Measurements from ENCODE around the gene PCARE. TPM values are rescaled to one million over a fixed set of nuclear protein-coding genes. Genes with fewer than 3 reads are reported as not detected.

Gene PCARE
- total and polyA plus RNA-seq, 7 donors = under 0.01 to 0.14 TPM; not detected in 5

- 89 to 90% methylated on average over 9 of the region's 9 CpGs for WGBS, 2 donors
- no peaks in the 10 kb centered on the region for H3K27me3 ChIP-seq
- H3K27ac ChIP-seq = no peak overlapping the region
- H3K4me3 ChIP-seq = no peak overlapping the region
- intact Hi-C loops (cut with DNase I) = no loop called here
- H3K36me3 ChIP-seq = no peaks in the 10 kb centered on the region
- H3K9me3 ChIP-seq = no peaks in the 10 kb centered on the region
- H3K4me1 ChIP-seq = peaks cover 0 to 51% (median 30%) of the 10 kb centered on the region in 4 donors
- TF ChIP-seq POLR2AphosphoS5 (IDR thresholded peaks at IDR 0.05) = no peak
- no peak for DNase-seq
These were observed 33.1 kb downstream of the PCARE start for GRCh38 chr2:29041161-29041660.

- H3K27ac ChIP-seq = peak overlapping the region in 2 of 4 donors; percentile 24 to 56
- TF ChIP-seq CTCF (IDR thresholded peaks at IDR 0.05) (no peak), POLR2A (IDR thresholded peaks at IDR 0.05) (no peak), EP300 (IDR thresholded peaks at IDR 0.05) (no peak), POLR2AphosphoS5 (IDR thresholded peaks at IDR 0.05) (no peak)
- no peaks in the 10 kb centered on the region for H3K36me3 ChIP-seq
- WGBS, 2 donors = 55 to 74% methylated on average over 6 of the region's 6 CpGs
- peak; percentile 15 for DNase-seq
- peaks cover 0 to 51% (median 30%) of the 10 kb centered on the region in 4 donors for H3K4me1 ChIP-seq
- no peak overlapping the region for H3K4me3 ChIP-seq
- intact Hi-C loops (cut with DNase I) = no loop called here
- H3K27me3 ChIP-seq = no peaks in the 10 kb centered on the region
- H3K9me3 ChIP-seq = no peaks in the 10 kb centered on the region
These were observed 33.8 kb downstream of the PCARE start for GRCh38 chr2:29040552-29040951.

GRCh38 chr2:29039718-29040480 is 34.4 kb downstream of the PCARE start:
- Histone ChIP-seq H3K9me3 (no peaks in the 10 kb centered on the region), H3K4me3 (no peak overlapping the region), H3K4me1 (peaks cover 0 to 51% (median 30%) of the 10 kb centered on the region in 4 donors), H3K27ac (peak overlapping the region in 2 of 4 donors; percentile 24 to 56), H3K36me3 (no peaks in the 10 kb centered on the region), H3K27me3 (no peaks in the 10 kb centered on the region)
- intact Hi-C loops (cut with DNase I) = no loop called here
- TF ChIP-seq POLR2AphosphoS5 (IDR thresholded peaks at IDR 0.05) (no peak), EP300 (IDR thresholded peaks at IDR 0.05) (no peak), CTCF (IDR thresholded peaks at IDR 0.05) (no peak), POLR2A (IDR thresholded peaks at IDR 0.05) (no peak)
- WGBS, 2 donors = 79 to 88% methylated on average over 4 of the region's 4 CpGs
- DNase-seq = no peak

- 90 to 93% methylated on average over 17 of the region's 17 CpGs for WGBS, 2 donors
- Histone ChIP-seq H3K36me3 (no peaks in the 10 kb centered on the region), H3K9me3 (no peaks in the 10 kb centered on the region), H3K27me3 (no peaks in the 10 kb centered on the region), H3K4me1 (peaks cover 0 to 27% (median 19%) of the 10 kb centered on the region in 4 donors), H3K27ac (no peak overlapping the region), H3K4me3 (no peak overlapping the region)
- DNase-seq = no peak
- intact Hi-C loops (cut with DNase I) = no loop called here
- no peak for TF ChIP-seq POLR2A (IDR thresholded peaks at IDR 0.05)
- no peak for TF ChIP-seq POLR2AphosphoS5 (IDR thresholded peaks at IDR 0.05)
- no peak for TF ChIP-seq EP300 (IDR thresholded peaks at IDR 0.05)
- no peak for TF ChIP-seq CTCF (IDR thresholded peaks at IDR 0.05)
These were observed 39.1 kb downstream of the PCARE start for GRCh38 chr2:29035016-29035745.

- no peak overlapping the region for H3K4me3 ChIP-seq
- no peaks in the 10 kb centered on the region for H3K9me3 ChIP-seq
- no peak for TF ChIP-seq POLR2A (IDR thresholded peaks at IDR 0.05)
- no peak for TF ChIP-seq EP300 (IDR thresholded peaks at IDR 0.05)
- no peak for TF ChIP-seq CTCF (IDR thresholded peaks at IDR 0.05)
- TF ChIP-seq POLR2AphosphoS5 (IDR thresholded peaks at IDR 0.05) = no peak
- no peak overlapping the region for H3K27ac ChIP-seq
- intact Hi-C loops (cut with DNase I) = no loop called here
- H3K27me3 ChIP-seq = no peaks in the 10 kb centered on the region
- DNase-seq = no peak
- H3K36me3 ChIP-seq = no peaks in the 10 kb centered on the region
- 72 to 74% methylated on average over 6 of the region's 6 CpGs for WGBS, 2 donors
- H3K4me1 ChIP-seq = peaks cover 0 to 13% (median 7%) of the 10 kb centered on the region in 4 donors
These were observed 40.7 kb downstream of the PCARE start for GRCh38 chr2:29033656-29034055.

Measured in sigmoid colon (tissue), 7 donors.